Mesendoderm (in vitro differentiated cells): ENCODE data around the gene CER1.

Source experiments
- DNase-seq: peaks from one replicate; pipeline ENCODE4 v3.0.0; 2013
- H2AK5ac ChIP-seq: 2 replicates; pipeline ENCODE4 v1.6.1; 2013; ENCODE audit warnings: low read length, inconsistent platforms
- H2BK120ac ChIP-seq: 2 replicates; pipeline ENCODE4 v1.6.1; 2013; ENCODE audit warnings: low read depth, mild to moderate bottlenecking, low read length, moderate library complexity, mixed read lengths
- H2BK15ac ChIP-seq: replicated peaks from 2 replicates; pipeline ENCODE4 v1.6.1; 2013; ENCODE audit warnings: low read depth, mild to moderate bottlenecking, moderate library complexity
- H2BK5ac ChIP-seq: 2 replicates; pipeline ENCODE4 v1.6.1; 2013; ENCODE audit warnings: low read length, inconsistent platforms
- H3K18ac ChIP-seq: 2 replicates; pipeline ENCODE4 v1.6.1; 2013; ENCODE audit warnings: mild to moderate bottlenecking, low read length, mixed read lengths
- H3K23ac ChIP-seq: one replicate; pipeline ENCODE4 v1.6.1; 2013; ENCODE audit warnings: low read length
- H3K27ac ChIP-seq: 2 replicates; pipeline ENCODE4 v1.5.1; 2013; ENCODE audit warnings: low read depth, mild to moderate bottlenecking, inconsistent platforms, low read length, moderate library complexity
- H3K27me3 ChIP-seq: 2 replicates; pipeline ENCODE4 v1.6.1; 2013; ENCODE audit warnings: low read length, control low read depth, mild to moderate bottlenecking, inconsistent platforms; ENCODE audit not compliant: insufficient read depth, poor library complexity
- H3K36me3 ChIP-seq: 2 replicates; pipeline ENCODE4 v1.6.1; 2013; ENCODE audit warnings: low read length, inconsistent platforms; ENCODE audit not compliant: control insufficient read depth, insufficient read depth
- H3K4ac ChIP-seq: one replicate; pipeline ENCODE4 v1.6.1; 2013; ENCODE audit warnings: low read depth, mild to moderate bottlenecking, low read length, moderate library complexity
- H3K4me1 ChIP-seq: 2 replicates; pipeline ENCODE4 v1.6.1; 2013; ENCODE audit warnings: low read depth, low read length, inconsistent platforms; ENCODE audit not compliant: control insufficient read depth
- H3K4me2 ChIP-seq: 2 replicates; pipeline ENCODE4 v1.6.1; 2013; ENCODE audit warnings: low read length
- H3K4me3 ChIP-seq: 2 replicates; pipeline ENCODE4 v1.5.1; 2013; ENCODE audit warnings: mild to moderate bottlenecking, low read length
- H3K56ac ChIP-seq: one replicate; pipeline ENCODE4 v1.6.1; 2013; ENCODE audit warnings: low read length
- H3K79me1 ChIP-seq: 2 replicates; pipeline ENCODE4 v1.6.1; 2013; ENCODE audit warnings: low read length, inconsistent platforms
- H3K79me2 ChIP-seq: 2 replicates; pipeline ENCODE4 v1.6.1; 2013; ENCODE audit warnings: mild to moderate bottlenecking, low read length; ENCODE audit not compliant: control insufficient read depth, insufficient read depth
- H3K9ac ChIP-seq: 2 replicates; pipeline ENCODE4 v1.6.1; 2013; ENCODE audit warnings: low read length, inconsistent platforms
- H4K5ac ChIP-seq: one replicate; pipeline ENCODE4 v1.6.1; 2013; ENCODE audit warnings: low read length
- H4K8ac ChIP-seq: one replicate; pipeline ENCODE4 v1.6.1; 2013; ENCODE audit warnings: low read depth, mild to moderate bottlenecking, control low read depth, low read length, moderate library complexity
- WGBS: extraction: QIAGEN DNeasy Blood & Tissue Kit; methylation state at CpG from one replicate; pipeline ENCODE4 v1.1.7; 2013; ENCODE audit warnings: low lambda C conversion rate, missing lambda C conversion rate; ENCODE audit not compliant: insufficient coverage; ENCODE audit errors: extremely low coverage; 5-methylcytosine and 5-hydroxymethylcytosine counted together

Gene CER1

DNA sequence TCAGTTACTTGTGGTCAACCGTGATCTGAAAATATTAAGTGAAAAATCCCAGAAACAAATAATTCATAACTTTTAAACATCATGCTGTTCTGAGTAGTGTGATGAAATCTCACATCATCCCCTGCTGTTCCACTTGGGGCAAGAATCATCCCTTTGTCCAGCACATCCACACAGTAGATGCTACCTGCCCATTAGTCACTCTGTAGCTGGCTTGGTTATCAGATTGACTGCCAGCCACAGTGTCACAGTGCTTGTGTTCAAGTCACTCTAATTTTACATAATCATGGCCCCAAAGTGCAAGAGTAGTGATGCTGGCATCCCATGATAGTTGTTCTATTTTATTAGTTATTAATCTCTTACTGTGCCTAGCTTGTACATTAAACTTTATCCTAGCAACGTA is 39.1 kb upstream of the CER1 start:
- no CpG with 5 or more reads among the region's 2 CpGs for WGBS
- no peak overlapping the region for H4K8ac ChIP-seq
- no peaks in the 10 kb centered on the region for H3K4me1 ChIP-seq
- no peaks in the 10 kb centered on the region for H3K79me2 ChIP-seq
- H3K36me3 ChIP-seq, result no peaks in the 10 kb centered on the region
- no peaks in the 10 kb centered on the region for H3K27me3 ChIP-seq
- H3K4me2 ChIP-seq, result no peak overlapping the region
- H3K23ac ChIP-seq, result no peak overlapping the region
- H2BK15ac ChIP-seq, result no peak overlapping the region
- H2BK5ac ChIP-seq, result peak overlapping the region; percentile 71
- peak overlapping the region; percentile 83 for H2AK5ac ChIP-seq
- peak overlapping the region; percentile 59 for H3K56ac ChIP-seq
- H2BK120ac ChIP-seq, result no peak overlapping the region
- no peak for DNase-seq
- H3K18ac ChIP-seq, result no peak overlapping the region
- H3K79me1 ChIP-seq, result no peaks in the 10 kb centered on the region
- H3K27ac ChIP-seq, result no peak overlapping the region
- H4K5ac ChIP-seq, result no peak overlapping the region
- no peak overlapping the region for H3K9ac ChIP-seq
- no peak overlapping the region for H3K4me3 ChIP-seq
- H3K4ac ChIP-seq, result no peak overlapping the region

DNA sequence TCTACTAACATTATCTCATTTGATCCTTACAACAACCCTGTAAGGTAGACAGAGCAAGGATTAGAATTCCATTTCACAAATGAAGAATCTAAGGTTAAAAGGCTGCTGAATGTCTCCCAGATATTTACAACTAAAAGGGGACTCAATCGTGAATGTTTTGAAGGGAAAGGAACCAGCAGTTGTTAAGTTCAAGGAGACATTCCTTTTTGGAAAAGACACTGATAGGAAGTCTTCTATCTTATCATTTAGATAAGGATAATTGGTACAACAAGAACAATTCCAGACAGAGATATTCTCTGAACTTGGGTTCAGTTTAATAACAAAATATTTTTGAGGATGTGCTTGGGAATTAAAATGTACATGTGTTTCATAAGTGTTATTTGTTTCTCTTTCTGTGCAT is 37.5 kb upstream of the CER1 start:
- Histone ChIP-seq H4K5ac (no peak overlapping the region), H2BK5ac (no peak overlapping the region), H3K4ac (no peak overlapping the region), H3K56ac (no peak overlapping the region), H2BK120ac (no peak overlapping the region), H3K4me2 (no peak overlapping the region), H3K79me2 (no peaks in the 10 kb centered on the region), H2AK5ac (no peak overlapping the region), H4K8ac (no peak overlapping the region), H3K9ac (no peak overlapping the region), H3K4me1 (no peaks in the 10 kb centered on the region), H3K23ac (no peak overlapping the region), H3K79me1 (no peaks in the 10 kb centered on the region), H3K27me3 (no peaks in the 10 kb centered on the region), H3K36me3 (no peaks in the 10 kb centered on the region), H3K18ac (no peak overlapping the region), H3K27ac (no peak overlapping the region), H2BK15ac (no peak overlapping the region), H3K4me3 (no peak overlapping the region)
- DNase-seq, result peak; percentile 70
- no CpG with 5 or more reads among the region's 1 CpG for WGBS

DNA sequence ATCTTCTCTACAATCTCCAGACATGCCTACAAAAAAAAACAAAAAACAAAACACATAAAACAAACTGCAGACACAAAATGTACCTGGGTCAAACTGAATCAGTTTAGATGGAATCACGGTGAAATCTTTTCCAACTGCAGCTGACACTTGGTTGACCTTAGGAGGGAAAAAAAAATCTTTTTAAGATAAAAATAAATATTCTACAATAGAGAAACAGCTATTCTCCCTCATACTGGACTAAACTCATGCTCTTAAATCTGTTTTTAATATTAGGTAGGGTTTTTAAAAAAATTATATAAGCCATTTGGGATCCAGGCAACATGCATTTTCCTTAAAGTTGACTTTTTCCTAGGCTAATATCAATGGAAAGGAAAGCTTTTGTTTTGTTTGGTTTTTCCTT is 33.8 kb upstream of the CER1 start:
- no peaks in the 10 kb centered on the region for H3K79me1 ChIP-seq
- H3K27ac ChIP-seq, result no peak overlapping the region
- H2BK15ac ChIP-seq, result no peak overlapping the region
- H3K9ac ChIP-seq, result no peak overlapping the region
- WGBS, result no CpG with 5 or more reads among the region's 1 CpG
- H2BK120ac ChIP-seq, result peak overlapping the region; percentile 39
- H3K4me2 ChIP-seq, result no peak overlapping the region
- no peaks in the 10 kb centered on the region for H3K27me3 ChIP-seq
- no peak overlapping the region for H3K4me3 ChIP-seq
- no peak overlapping the region for H4K8ac ChIP-seq
- no peak overlapping the region for H2BK5ac ChIP-seq
- no peak overlapping the region for H4K5ac ChIP-seq
- H3K18ac ChIP-seq, result no peak overlapping the region
- no peaks in the 10 kb centered on the region for H3K36me3 ChIP-seq
- H3K56ac ChIP-seq, result no peak overlapping the region
- no peak overlapping the region for H2AK5ac ChIP-seq
- no peak for DNase-seq
- no peak overlapping the region for H3K23ac ChIP-seq
- H3K4ac ChIP-seq, result no peak overlapping the region
- peaks cover 8% of the 10 kb centered on the region for H3K4me1 ChIP-seq
- no peaks in the 10 kb centered on the region for H3K79me2 ChIP-seq

DNA sequence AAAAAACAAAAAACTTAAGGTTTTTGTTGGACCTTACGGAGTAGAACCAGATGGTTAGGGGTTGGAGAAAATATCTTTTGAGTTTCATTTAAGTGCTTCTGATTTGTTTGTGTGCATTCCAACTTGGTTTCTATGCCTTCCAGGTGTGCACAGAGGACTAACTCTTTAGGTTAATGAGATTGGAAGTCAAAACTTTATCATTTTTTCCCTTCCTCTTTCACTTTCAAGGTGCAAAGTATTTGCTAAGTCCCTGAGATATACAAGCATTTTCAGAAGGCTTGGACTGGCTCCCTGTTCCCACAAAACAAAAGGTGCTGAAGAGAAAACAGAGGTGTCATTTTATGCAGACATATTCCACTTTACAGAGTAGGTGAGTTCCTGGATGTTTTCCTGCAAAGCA is 30.3 kb upstream of the CER1 start:
- Histone ChIP-seq H4K5ac (no peak overlapping the region), H3K27me3 (no peaks in the 10 kb centered on the region), H3K4me2 (no peak overlapping the region), H2BK5ac (no peak overlapping the region), H3K9ac (no peak overlapping the region), H3K36me3 (no peaks in the 10 kb centered on the region), H2BK15ac (no peak overlapping the region), H3K4me1 (peaks cover 13% of the 10 kb centered on the region), H3K4me3 (no peak overlapping the region), H3K79me2 (no peaks in the 10 kb centered on the region), H2AK5ac (no peak overlapping the region), H3K27ac (no peak overlapping the region), H4K8ac (no peak overlapping the region), H3K79me1 (no peaks in the 10 kb centered on the region), H3K56ac (no peak overlapping the region), H2BK120ac (no peak overlapping the region), H3K23ac (no peak overlapping the region), H3K4ac (no peak overlapping the region), H3K18ac (no peak overlapping the region)
- peak; percentile 82 for DNase-seq
- WGBS, result no CpG with 5 or more reads among the region's 1 CpG

DNA sequence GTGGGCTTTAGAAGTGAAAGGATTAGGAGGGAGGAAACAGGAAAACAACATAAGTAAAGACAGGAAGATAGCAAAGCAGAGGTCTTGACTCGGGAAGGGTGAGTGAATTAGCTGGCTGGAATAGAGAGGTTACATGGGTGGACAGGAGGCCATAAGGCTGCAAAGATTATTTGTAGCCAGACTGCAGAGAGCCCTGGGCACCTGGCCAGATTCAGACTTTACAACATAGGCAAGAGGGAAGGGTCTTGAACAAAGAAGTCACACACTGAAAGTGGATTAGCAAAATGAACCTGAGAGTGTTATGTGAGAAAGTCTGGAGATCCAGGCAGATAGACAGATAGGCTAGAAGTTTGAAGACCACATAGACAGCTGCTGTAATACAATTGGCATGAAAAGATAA is 29.7 kb upstream of the CER1 start:
- Histone ChIP-seq H3K4me2 (no peak overlapping the region), H3K56ac (peak overlapping the region; percentile 36), H2BK120ac (peak overlapping the region; percentile 78), H2AK5ac (no peak overlapping the region), H2BK15ac (no peak overlapping the region), H2BK5ac (peak overlapping the region; percentile 66), H3K27me3 (no peaks in the 10 kb centered on the region), H4K8ac (no peak overlapping the region), H3K23ac (no peak overlapping the region), H3K4ac (peak overlapping the region; percentile 86), H3K4me1 (peaks cover 15% of the 10 kb centered on the region), H3K79me2 (no peaks in the 10 kb centered on the region), H4K5ac (no peak overlapping the region), H3K18ac (no peak overlapping the region), H3K4me3 (no peak overlapping the region), H3K36me3 (no peaks in the 10 kb centered on the region), H3K79me1 (no peaks in the 10 kb centered on the region), H3K9ac (no peak overlapping the region), H3K27ac (no peak overlapping the region)
- peak; percentile 91 for DNase-seq
- no CpG with 5 or more reads among the region's 1 CpG for WGBS

DNA sequence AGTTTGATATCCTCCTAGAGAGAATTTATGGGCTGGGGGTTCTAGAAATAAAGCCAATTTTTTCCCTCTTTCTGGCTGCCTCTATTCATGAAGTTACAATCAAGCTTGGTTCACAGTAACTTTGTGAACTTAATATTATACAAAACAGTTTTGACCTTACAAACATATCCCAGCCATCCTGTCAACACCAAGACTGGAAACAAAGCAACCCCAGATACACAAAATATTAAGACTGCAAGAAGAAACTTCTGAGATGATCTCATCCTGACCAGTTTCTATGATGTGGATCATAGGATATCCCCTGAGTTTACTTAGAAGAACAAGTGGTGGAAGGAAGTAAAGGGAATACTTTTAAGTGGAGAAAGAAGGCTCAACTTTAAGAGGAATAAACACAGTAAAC is 28.3 kb upstream of the CER1 start:
- peak overlapping the region; percentile 51 for H3K56ac ChIP-seq
- H3K9ac ChIP-seq, result no peak overlapping the region
- H3K23ac ChIP-seq, result no peak overlapping the region
- H3K27ac ChIP-seq, result no peak overlapping the region
- H3K18ac ChIP-seq, result no peak overlapping the region
- no peak overlapping the region for H3K4me3 ChIP-seq
- no peak overlapping the region for H4K8ac ChIP-seq
- DNase-seq, result no peak
- H2BK15ac ChIP-seq, result no peak overlapping the region
- H3K79me1 ChIP-seq, result no peaks in the 10 kb centered on the region
- H3K27me3 ChIP-seq, result no peaks in the 10 kb centered on the region
- no peak overlapping the region for H4K5ac ChIP-seq
- H2AK5ac ChIP-seq, result no peak overlapping the region
- no peaks in the 10 kb centered on the region for H3K36me3 ChIP-seq
- H3K4me1 ChIP-seq, result peaks cover 22% of the 10 kb centered on the region
- peak overlapping the region; percentile 8 for H3K4ac ChIP-seq
- peak overlapping the region; percentile 81 for H2BK5ac ChIP-seq
- no peak overlapping the region for H3K4me2 ChIP-seq
- no peak overlapping the region for H2BK120ac ChIP-seq
- H3K79me2 ChIP-seq, result peaks cover 2% of the 10 kb centered on the region
